ENCODE data around the gene CIP2A. TPM values are rescaled to one million over a fixed set of nuclear protein-coding genes. Genes with fewer than 3 reads are reported as not detected.
A peak's percentile ranks its signal among the peaks of the same experiment; 100 is the strongest.

CIP2A gene
- total and polyA plus RNA-seq, 4 donors: 8.2 to 19.8 (median 14.1) TPM

DNA sequence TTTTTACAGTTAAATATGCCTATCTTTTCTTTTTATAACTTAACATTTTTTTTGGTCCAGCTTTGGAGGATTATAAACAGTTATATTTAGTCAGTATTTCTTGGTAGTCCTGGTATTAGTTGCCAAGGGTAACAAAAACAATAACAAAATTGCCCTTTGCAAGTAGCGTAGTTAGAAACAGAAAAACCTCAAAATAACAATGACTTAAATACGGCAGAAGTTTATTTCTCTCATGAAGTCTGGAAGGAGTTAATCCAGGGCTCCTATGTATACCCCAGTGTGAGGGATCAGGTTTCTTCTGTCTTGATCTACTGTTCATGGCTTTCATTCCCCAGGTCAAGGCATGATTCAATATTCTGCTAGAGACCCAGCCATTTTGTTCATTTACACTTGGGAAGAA, 64.7 kb downstream of the CIP2A start:
- Histone ChIP-seq H3K4me1 (ENCODE audit: control insufficient read depth, insufficient read depth, low read length) (no peaks in the 10 kb centered on the region), H3K27ac (ENCODE audit: low read depth, low read length) (no peak overlapping the region), H3K27me3 (ENCODE audit: control insufficient read depth, insufficient read depth, low read length) (no peaks in the 10 kb centered on the region), H3K9me3 (ENCODE audit: control insufficient read depth, insufficient read depth, low read length) (no peaks in the 10 kb centered on the region), H3K36me3 (ENCODE audit: control insufficient read depth, insufficient read depth, low read length) (no peaks in the 10 kb centered on the region), H3K4me3 (ENCODE audit: low read depth, low read length) (no peak overlapping the region)
- no CpG with 5 or more reads among the region's 2 CpGs for WGBS (ENCODE audit: insufficient coverage)
- no peak for DNase-seq (ENCODE audit: low read depth in 4 of 6, low spot score in 6 of 6)

DNA sequence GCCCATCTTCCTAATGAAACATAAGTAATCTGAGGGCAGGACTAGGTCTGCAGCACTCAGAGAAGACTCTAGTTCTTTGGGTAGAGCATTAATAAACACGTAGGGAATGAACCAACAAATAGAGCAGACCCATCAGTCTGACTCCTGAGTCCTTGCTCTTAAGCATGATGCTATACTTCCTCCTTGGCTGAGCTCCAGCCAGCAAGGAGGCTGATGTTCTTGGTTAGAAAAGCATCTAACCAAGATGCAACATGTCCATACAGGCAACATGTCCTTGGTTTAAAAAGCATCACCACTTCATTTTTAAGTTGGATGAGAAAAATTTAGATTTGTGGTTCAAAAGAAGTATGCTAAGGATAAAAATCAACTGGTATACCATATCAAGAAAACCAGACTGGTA, 70.3 kb downstream of the CIP2A start:
- no peaks in the 10 kb centered on the region for H3K4me1 ChIP-seq (ENCODE audit: control insufficient read depth, insufficient read depth, low read length)
- no peaks in the 10 kb centered on the region for H3K9me3 ChIP-seq (ENCODE audit: control insufficient read depth, insufficient read depth, low read length)
- no peak for DNase-seq (ENCODE audit: low read depth in 4 of 6, low spot score in 6 of 6)
- H3K36me3 ChIP-seq (ENCODE audit: control insufficient read depth, insufficient read depth, low read length): no peaks in the 10 kb centered on the region
- H3K27ac ChIP-seq (ENCODE audit: low read depth, low read length): no peak overlapping the region
- no peaks in the 10 kb centered on the region for H3K27me3 ChIP-seq (ENCODE audit: control insufficient read depth, insufficient read depth, low read length)
- H3K4me3 ChIP-seq (ENCODE audit: low read depth, low read length): no peak overlapping the region
- 88% methylated on average over 1 of the region's 1 CpG for WGBS (ENCODE audit: insufficient coverage)

DNA sequence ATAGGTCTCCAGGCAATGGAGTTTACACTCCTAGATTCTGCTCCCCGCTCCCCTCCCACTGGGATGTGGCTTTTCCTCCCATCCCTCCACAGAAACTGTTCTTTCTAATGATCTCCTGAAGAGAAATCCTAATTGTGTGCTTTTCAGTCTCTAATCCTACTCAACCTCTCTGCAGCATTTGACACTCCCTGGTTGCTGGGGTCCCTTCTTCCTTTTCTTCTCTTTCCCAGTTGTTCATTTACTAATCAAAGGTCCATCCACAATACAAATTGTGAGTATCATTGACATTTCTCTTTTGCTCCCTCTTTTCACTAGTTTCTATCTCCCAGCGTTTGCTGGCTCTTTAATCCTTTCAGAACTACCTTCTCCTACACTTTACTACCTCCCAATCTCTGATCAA, 72.4 kb downstream of the CIP2A start:
- 63% methylated on average over 2 of the region's 2 CpGs for WGBS (ENCODE audit: insufficient coverage)
- no peak overlapping the region for H3K4me3 ChIP-seq (ENCODE audit: low read depth, low read length)
- peak in 1 of 6 donors; percentile 9 for DNase-seq (ENCODE audit: low read depth in 4 of 6, low spot score in 6 of 6)

DNA sequence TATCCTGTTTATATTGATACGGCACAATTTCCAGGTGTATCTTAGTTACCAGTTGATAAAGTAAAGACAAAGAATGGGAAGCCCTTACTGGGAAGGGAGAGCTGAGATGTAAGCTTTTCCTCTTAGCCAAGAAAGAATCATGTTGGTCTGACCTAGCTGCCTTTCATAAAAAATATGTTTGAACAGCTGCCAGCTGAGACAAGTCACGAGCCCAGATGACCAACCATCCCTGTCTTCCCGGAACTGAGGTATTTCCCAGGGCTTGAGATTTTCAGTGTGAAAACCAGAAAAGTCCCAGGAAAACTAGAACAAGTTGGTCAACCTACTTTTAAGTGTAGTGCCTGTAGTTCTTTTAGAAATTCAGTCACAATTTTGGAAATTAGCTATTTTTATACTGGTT, 75.3 kb downstream of the CIP2A start:
- Histone ChIP-seq H3K27ac (ENCODE audit: low read depth, low read length) (no peak overlapping the region), H3K4me1 (ENCODE audit: control insufficient read depth, insufficient read depth, low read length) (no peaks in the 10 kb centered on the region), H3K4me3 (ENCODE audit: low read depth, low read length) (no peak overlapping the region), H3K36me3 (ENCODE audit: control insufficient read depth, insufficient read depth, low read length) (no peaks in the 10 kb centered on the region), H3K9me3 (ENCODE audit: control insufficient read depth, insufficient read depth, low read length) (no peaks in the 10 kb centered on the region), H3K27me3 (ENCODE audit: control insufficient read depth, insufficient read depth, low read length) (no peaks in the 10 kb centered on the region)
- 78% methylated on average over 3 of the region's 3 CpGs for WGBS (ENCODE audit: insufficient coverage)
- no peak for DNase-seq (ENCODE audit: low read depth in 4 of 6, low spot score in 6 of 6)

More for the DNA sequence above, 72.4 kb downstream of the CIP2A start:
- H3K27ac ChIP-seq (ENCODE audit: low read depth, low read length): no peak overlapping the region
- H3K4me1 ChIP-seq (ENCODE audit: control insufficient read depth, insufficient read depth, low read length): no peaks in the 10 kb centered on the region
- no peaks in the 10 kb centered on the region for H3K27me3 ChIP-seq (ENCODE audit: control insufficient read depth, insufficient read depth, low read length)
- H3K36me3 ChIP-seq (ENCODE audit: control insufficient read depth, insufficient read depth, low read length): no peaks in the 10 kb centered on the region
- no peaks in the 10 kb centered on the region for H3K9me3 ChIP-seq (ENCODE audit: control insufficient read depth, insufficient read depth, low read length)

GRCh38 chr3:108512671-108513070, 76.6 kb downstream of the CIP2A start:
- Histone ChIP-seq H3K4me1 (ENCODE audit: control insufficient read depth, insufficient read depth, low read length) (no peaks in the 10 kb centered on the region), H3K4me3 (ENCODE audit: low read depth, low read length) (no peak overlapping the region), H3K27ac (ENCODE audit: low read depth, low read length) (no peak overlapping the region), H3K9me3 (ENCODE audit: control insufficient read depth, insufficient read depth, low read length) (no peaks in the 10 kb centered on the region), H3K36me3 (ENCODE audit: control insufficient read depth, insufficient read depth, low read length) (no peaks in the 10 kb centered on the region), H3K27me3 (ENCODE audit: control insufficient read depth, insufficient read depth, low read length) (no peaks in the 10 kb centered on the region)
- no peak for DNase-seq (ENCODE audit: low read depth in 4 of 6, low spot score in 6 of 6)
- 82% methylated on average over 2 of the region's 2 CpGs for WGBS (ENCODE audit: insufficient coverage)

DNA sequence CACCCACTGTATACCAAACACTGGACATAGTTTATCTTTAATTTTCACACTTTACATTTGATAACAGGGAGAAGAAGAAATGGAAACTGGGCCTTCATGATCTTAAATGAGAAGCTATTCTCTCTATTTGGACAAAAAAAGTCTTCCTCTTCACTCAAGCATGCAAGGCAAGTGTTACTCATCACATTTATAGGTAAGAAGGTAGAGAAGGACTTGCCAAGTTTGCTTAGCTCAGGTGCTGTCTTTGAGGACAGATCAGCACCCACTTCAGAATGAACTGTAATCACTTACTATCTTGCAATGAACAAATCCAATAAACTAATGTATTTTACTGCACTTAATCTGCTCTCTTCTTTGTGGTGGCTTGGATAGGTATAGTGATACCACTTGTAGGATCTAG, 77.7 kb downstream of the CIP2A start:
- Histone ChIP-seq H3K4me1 (ENCODE audit: control insufficient read depth, insufficient read depth, low read length) (no peaks in the 10 kb centered on the region), H3K4me3 (ENCODE audit: low read depth, low read length) (no peak overlapping the region), H3K36me3 (ENCODE audit: control insufficient read depth, insufficient read depth, low read length) (no peaks in the 10 kb centered on the region), H3K9me3 (ENCODE audit: control insufficient read depth, insufficient read depth, low read length) (no peaks in the 10 kb centered on the region), H3K27ac (ENCODE audit: low read depth, low read length) (no peak overlapping the region), H3K27me3 (ENCODE audit: control insufficient read depth, insufficient read depth, low read length) (no peaks in the 10 kb centered on the region)
- no peak for DNase-seq (ENCODE audit: low read depth in 4 of 6, low spot score in 6 of 6)

- no peak for DNase-seq (ENCODE audit: low read depth in 4 of 6, low spot score in 6 of 6)
- Histone ChIP-seq H3K36me3 (ENCODE audit: control insufficient read depth, insufficient read depth, low read length) (no peaks in the 10 kb centered on the region), H3K9me3 (ENCODE audit: control insufficient read depth, insufficient read depth, low read length) (no peaks in the 10 kb centered on the region), H3K4me1 (ENCODE audit: control insufficient read depth, insufficient read depth, low read length) (no peaks in the 10 kb centered on the region), H3K27ac (ENCODE audit: low read depth, low read length) (no peak overlapping the region), H3K4me3 (ENCODE audit: low read depth, low read length) (no peak overlapping the region), H3K27me3 (ENCODE audit: control insufficient read depth, insufficient read depth, low read length) (no peaks in the 10 kb centered on the region)
- 90% methylated on average over 3 of the region's 4 CpGs for WGBS (ENCODE audit: insufficient coverage)
Measured at GRCh38 chr3:108511055-108511454, 78.2 kb downstream of the CIP2A start.

- Histone ChIP-seq H3K27me3 (ENCODE audit: control insufficient read depth, insufficient read depth, low read length) (no peaks in the 10 kb centered on the region), H3K4me3 (ENCODE audit: low read depth, low read length) (no peak within 1 kb of the TSS), H3K27ac (ENCODE audit: low read depth, low read length) (no peak within 1 kb of the TSS), H3K36me3 (ENCODE audit: control insufficient read depth, insufficient read depth, low read length) (no peaks in the 10 kb centered on the region), H3K4me1 (ENCODE audit: control insufficient read depth, insufficient read depth, low read length) (no peaks in the 10 kb centered on the region), H3K9me3 (ENCODE audit: control insufficient read depth, insufficient read depth, low read length) (no peaks in the 10 kb centered on the region)
- no CpG with 5 or more reads among the region's 3 CpGs for WGBS (ENCODE audit: insufficient coverage)
- no peak for DNase-seq (ENCODE audit: low read depth in 4 of 6, low spot score in 6 of 6)
Measured at GRCh38 chr3:108510496-108510895, 78.7 kb downstream of the CIP2A start, which contains the start of gene MYH15. Gene MYH15, minus strand, starts transcription at chr3:108510596. Its CDS starts 66 bp downstream, at chr3:108510530.

- Histone ChIP-seq H3K4me1 (ENCODE audit: control insufficient read depth, insufficient read depth, low read length) (no peaks in the 10 kb centered on the region), H3K4me3 (ENCODE audit: low read depth, low read length) (no peak overlapping the region), H3K9me3 (ENCODE audit: control insufficient read depth, insufficient read depth, low read length) (no peaks in the 10 kb centered on the region), H3K36me3 (ENCODE audit: control insufficient read depth, insufficient read depth, low read length) (no peaks in the 10 kb centered on the region), H3K27me3 (ENCODE audit: control insufficient read depth, insufficient read depth, low read length) (no peaks in the 10 kb centered on the region), H3K27ac (ENCODE audit: low read depth, low read length) (no peak overlapping the region)
- DNase-seq (ENCODE audit: low read depth in 4 of 6, low spot score in 6 of 6): no peak
- 88% methylated on average over 2 of the region's 2 CpGs for WGBS (ENCODE audit: insufficient coverage)
Measured at GRCh38 chr3:108509871-108510270, 79.4 kb downstream of the CIP2A start.

DNA sequence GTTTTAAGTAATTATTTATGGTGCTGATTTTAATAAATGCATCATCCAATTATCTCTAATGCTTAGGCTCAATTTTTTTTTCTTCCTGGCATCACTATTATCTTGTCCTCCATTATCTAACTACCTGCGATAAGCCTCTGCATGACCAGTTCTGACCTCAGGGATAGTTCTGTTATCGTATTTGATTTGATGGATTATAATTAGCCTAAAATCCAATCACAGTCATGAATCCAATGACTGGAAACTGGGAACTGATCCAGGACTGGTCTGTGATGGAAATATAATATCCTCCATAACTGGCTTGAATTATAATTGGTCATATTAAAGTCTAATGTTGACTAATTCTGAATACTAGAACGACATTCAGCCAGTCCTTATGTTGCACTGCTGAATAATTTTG, 80.0 kb downstream of the CIP2A start:
- H3K27me3 ChIP-seq (ENCODE audit: control insufficient read depth, insufficient read depth, low read length): no peaks in the 10 kb centered on the region
- WGBS (ENCODE audit: insufficient coverage): no CpG with 5 or more reads among the region's 3 CpGs

More for the DNA sequence above, 80.0 kb downstream of the CIP2A start:
- Histone ChIP-seq H3K9me3 (ENCODE audit: control insufficient read depth, insufficient read depth, low read length) (no peaks in the 10 kb centered on the region), H3K4me3 (ENCODE audit: low read depth, low read length) (no peak overlapping the region), H3K27ac (ENCODE audit: low read depth, low read length) (no peak overlapping the region), H3K4me1 (ENCODE audit: control insufficient read depth, insufficient read depth, low read length) (no peaks in the 10 kb centered on the region), H3K36me3 (ENCODE audit: control insufficient read depth, insufficient read depth, low read length) (no peaks in the 10 kb centered on the region)
- peak in 1 of 6 donors; percentile 67 for DNase-seq (ENCODE audit: low read depth in 4 of 6, low spot score in 6 of 6)

Measured in spinal cord (tissue), 10 donors.